GM12874 (cell line): ENCODE results near the gene TMEM167A.

ENCODE experiments used
- TF ChIP-seq, protein P1 (sequence below): IDR thresholded peaks from 2 replicates; pipeline ENCODE4 v1.5.1; 2011; ENCODE audit warnings: low read depth, mild to moderate bottlenecking, control low read depth, low read length, moderate library complexity; ENCODE audit not compliant: insufficient read depth

The TMEM167A gene

DNA sequence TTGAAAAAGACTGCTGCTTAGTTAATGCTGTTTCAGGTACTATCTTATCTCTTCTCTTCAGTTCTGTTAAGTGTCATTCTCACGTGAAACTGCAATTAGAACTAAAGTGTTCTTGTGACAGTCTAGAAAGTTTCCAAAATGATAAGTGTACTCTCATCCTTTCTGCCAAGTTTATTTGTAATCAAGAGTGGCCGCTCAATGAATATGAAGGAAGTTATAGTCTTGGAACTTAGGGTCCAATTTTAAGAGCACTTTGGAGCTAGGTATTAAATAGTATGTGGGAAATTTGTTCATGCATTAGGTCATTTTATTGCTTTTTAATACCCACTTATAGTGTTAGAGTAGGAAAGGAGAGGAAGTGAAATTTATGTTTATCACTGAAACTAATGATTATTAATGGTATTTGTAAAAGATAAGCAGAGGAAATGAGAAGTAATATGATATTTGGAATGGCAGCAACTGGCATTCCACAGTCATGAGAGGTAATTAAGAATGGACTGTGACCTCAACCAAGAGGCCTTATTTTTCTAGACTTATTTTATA, 20.6 kb upstream of the TMEM167A start:
- TF ChIP-seq, protein P1, sequence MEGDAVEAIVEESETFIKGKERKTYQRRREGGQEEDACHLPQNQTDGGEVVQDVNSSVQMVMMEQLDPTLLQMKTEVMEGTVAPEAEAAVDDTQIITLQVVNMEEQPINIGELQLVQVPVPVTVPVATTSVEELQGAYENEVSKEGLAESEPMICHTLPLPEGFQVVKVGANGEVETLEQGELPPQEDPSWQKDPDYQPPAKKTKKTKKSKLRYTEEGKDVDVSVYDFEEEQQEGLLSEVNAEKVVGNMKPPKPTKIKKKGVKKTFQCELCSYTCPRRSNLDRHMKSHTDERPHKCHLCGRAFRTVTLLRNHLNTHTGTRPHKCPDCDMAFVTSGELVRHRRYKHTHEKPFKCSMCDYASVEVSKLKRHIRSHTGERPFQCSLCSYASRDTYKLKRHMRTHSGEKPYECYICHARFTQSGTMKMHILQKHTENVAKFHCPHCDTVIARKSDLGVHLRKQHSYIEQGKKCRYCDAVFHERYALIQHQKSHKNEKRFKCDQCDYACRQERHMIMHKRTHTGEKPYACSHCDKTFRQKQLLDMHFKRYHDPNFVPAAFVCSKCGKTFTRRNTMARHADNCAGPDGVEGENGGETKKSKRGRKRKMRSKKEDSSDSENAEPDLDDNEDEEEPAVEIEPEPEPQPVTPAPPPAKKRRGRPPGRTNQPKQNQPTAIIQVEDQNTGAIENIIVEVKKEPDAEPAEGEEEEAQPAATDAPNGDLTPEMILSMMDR, result no peak

DNA sequence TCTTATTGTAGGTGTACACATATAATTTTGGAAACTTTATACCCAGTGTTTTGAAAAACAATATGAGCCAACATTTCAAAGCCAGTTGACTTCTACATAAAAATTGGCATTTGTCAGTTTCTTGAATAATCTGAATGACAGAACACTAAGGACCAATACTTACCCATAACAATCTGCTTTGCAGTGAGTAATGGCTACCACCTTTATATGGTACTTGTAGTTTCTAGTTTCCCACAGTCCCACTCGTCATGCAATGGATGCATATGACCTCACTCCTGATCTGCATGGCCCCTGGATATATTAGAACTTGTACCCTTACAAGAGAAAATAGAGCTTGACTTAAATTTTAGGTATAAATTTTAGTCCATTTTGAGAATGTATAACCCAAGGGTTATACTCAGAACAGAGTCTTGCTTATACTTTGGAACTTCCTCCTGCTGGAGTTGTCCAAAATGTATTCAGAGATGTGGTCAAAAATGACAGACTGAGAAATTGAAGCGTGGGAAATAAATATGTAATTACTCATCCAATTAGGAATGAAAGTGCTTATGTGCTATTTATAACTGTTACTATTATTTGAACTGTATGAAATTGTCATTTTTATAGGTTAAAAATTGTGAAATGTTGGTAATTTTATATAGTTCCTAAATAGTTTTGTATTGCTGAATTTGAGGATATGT, 19.6 kb upstream of the TMEM167A start:
- TF ChIP-seq, protein P1, result no peak

DNA sequence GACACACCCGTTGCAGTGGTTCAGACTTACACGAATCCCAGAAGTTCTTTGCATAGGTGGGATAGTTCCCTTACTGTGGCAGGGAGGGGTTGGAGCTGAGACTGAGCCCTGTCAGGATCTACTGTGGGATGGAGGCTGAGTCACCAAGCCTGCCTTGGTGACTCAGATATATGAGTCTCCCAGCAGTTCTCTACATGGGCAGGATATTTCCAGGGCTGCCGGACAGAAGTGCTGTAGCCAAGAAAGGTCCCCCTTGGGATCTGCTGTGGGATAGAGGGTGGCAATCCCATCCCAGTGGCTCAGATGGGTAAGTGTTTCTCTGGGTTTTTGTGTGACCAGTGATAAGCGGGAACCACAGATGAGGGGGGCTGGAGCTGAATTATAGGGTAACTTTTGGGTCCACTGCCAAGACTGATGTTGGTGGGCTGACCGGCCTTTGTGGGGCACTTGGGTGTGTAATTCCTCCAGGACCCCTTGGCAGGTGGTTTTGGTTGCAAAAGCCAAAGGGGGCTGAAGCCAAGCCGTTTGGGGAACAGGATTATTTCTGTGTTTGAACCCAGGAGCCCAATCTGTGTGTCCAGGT, 18.9 kb upstream of the TMEM167A start:
- TF ChIP-seq, protein P1, result no peak

DNA sequence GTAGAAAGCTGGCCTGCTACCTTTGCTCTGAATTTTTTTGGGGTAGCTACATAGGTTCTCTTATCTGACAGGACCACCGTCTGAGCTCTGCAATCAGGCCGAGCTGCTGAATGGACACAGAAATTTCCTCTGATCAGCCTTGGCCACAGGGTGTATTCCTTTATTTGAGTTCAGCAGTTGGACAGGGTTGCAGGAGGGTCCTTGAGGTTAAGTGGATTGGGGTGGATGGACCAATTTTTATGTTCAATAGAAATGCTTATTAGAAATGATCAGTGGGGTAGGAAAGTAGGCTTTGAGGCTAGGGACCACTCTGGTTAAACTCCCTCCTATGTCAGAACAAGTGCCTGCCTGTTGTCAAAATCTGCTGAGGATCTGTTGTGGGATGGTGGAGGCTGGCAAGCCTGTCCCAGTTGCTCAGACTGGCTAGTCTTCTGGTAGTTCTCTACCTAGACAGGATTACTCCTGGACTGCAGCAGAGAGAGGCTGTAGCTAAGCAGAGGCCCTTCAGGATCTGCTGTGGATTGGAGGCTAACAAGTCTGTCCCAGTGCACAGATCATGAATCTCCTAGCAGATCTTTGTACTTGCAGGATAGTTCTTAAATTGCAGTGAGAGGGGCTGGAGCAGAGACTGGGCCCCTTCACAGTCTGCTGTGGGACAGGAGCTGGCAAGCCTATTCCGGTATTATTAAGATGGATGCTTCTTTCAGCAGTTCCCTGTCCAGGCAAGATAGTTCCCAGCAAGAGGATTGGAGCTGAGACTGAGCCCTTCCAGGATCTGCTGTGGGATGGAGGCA, 18.2 kb upstream of the TMEM167A start:
- TF ChIP-seq, protein P1, result no peak

DNA sequence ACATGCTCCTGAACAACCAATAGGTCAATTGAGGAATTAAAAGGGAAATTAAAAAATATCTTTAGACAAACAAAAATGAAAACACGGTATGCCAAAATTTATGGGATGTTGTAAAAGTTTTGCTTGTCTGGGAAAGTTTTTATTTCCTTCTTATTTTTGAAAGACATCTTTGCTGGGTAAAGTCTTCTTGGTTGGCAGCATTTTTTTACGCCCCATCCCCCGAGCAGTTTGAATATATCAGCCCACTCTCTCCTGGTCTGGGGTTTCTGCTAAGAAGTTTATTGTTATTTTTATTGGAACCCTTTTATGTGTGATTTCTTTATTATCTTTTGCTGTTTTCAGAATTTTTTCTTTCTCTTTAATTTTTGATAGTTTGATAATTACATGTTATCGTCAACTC, 16.5 kb upstream of the TMEM167A start:
- TF ChIP-seq, protein P1, result no peak

DNA sequence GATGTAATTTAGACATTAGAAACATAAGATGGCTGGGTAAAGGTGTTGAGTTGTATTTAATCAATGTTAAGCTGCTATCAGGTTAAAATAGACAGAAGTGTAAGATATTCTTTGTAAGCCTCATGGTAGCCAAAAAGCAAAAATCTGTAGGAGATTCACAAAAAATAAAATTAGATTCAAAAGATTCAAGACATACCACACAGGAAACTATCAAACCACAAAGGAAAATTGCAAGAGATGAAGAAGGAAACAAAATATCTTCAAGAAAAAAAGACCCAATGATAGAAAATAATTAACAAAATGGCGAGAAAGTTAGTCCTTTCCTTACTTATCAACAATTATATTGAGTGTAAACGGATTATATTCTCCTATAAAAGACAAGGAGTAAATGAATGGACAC, 15.4 kb upstream of the TMEM167A start:
- TF ChIP-seq, protein P1, result no peak

DNA sequence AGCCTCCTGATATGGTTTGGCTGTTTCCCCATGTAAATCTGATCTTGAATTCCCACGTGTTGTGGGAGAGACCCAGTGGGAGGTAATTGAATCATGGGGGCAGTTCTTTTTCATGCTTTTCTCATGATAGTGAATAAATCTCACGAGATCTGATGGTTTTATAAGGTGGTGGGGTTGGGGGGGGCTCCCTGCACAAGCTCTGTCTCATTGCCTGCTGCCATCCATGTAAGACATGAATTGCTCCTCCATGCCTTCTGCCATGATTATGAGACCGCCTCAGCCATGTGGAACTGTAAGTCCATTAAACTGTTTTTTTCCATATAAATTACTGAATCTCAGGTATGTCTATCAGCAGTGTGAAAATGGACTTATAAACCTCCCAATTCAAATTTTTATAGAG, 13.0 kb upstream of the TMEM167A start:
- TF ChIP-seq, protein P1, result no peak
